BJ (cell line): Measurements from ENCODE around the gene RBMS3. TPM values are rescaled to one million over a fixed set of nuclear protein-coding genes. Genes with fewer than 3 reads are reported as not detected.

Source experiments
- CTCF ChIA-PET: fragments of 350-600 bp; formaldehyde crosslinking; extraction: SDS; loops from one replicate; lab custom pipeline; 2021; ENCODE audit warnings: antibody characterized with exemption, inconsistent platforms; lab: Yijun Ruan, JAX
- POLR2A ChIA-PET: fragments of 300-600 bp; sonication (Branson Sonifier 250); formaldehyde crosslinking; extraction: SDS; loops from one replicate; lab custom pipeline; 2021; ENCODE audit warnings: antibody characterized with exemption; lab: Charles Lee
- DNase-seq: peaks from one replicate; pipeline ENCODE4 v3.0.0-alpha.2; 2011; ENCODE audit warnings: low read depth
- H3K27me3 ChIP-seq: 2 replicates; pipeline ENCODE4 v1.6.0; 2011; ENCODE audit warnings: low read length; ENCODE audit not compliant: control insufficient read depth, insufficient read depth
- H3K36me3 ChIP-seq: 2 replicates; pipeline ENCODE4 v1.5.1; 2011; ENCODE audit warnings: low read length; ENCODE audit not compliant: control insufficient read depth, insufficient read depth
- H3K4me3 ChIP-seq: 2 replicates; pipeline ENCODE4 v1.5.1; 2011; ENCODE audit warnings: low read depth, mild to moderate bottlenecking, control low read depth, low read length
- CTCF ChIP-seq: IDR thresholded peaks from 2 replicates; pipeline ENCODE4 v1.5.1; 2011; ENCODE audit warnings: low read depth, mild to moderate bottlenecking, control low read depth, inconsistent platforms, low read length, moderate library complexity; ENCODE audit not compliant: insufficient read depth
- polyA plus RNA-seq: library from polyadenylated mRNA; depleted of rRNA; stranded (reverse); fragments of >200 nt; gene quantifications from 2 replicates; pipeline ENCODE4 v1.2.3, GENCODE V29; 2011

Gene RBMS3
- polyA plus RNA-seq, 1 experiment: 14.5 TPM

GRCh38 chr3:30006111-30006510 is 725.2 kb downstream of the RBMS3 start:
- TF ChIP-seq CTCF: no peak
- H3K36me3 ChIP-seq: no peaks in the 10 kb centered on the region
- DNase-seq: no peak
- H3K4me3 ChIP-seq: no peak overlapping the region
- H3K27me3 ChIP-seq: no peaks in the 10 kb centered on the region
- CTCF ChIA-PET: no interaction called here
- POLR2A ChIA-PET: no interaction called here

GRCh38 chr3:30007668-30008067 is 726.8 kb downstream of the RBMS3 start:
- Histone ChIP-seq H3K27me3 (no peaks in the 10 kb centered on the region), H3K4me3 (no peak overlapping the region), H3K36me3 (no peaks in the 10 kb centered on the region)
- CTCF ChIA-PET: no interaction called here
- POLR2A ChIA-PET: interaction anchor here (0.7 kb wide), 2 partner anchors 80 to 1156 kb away, joined by 3 to 6 read pairs; no protein-coding TSS in a partner anchor
- TF ChIP-seq CTCF: no peak
- no peak for DNase-seq

GRCh38 chr3:30011237-30011803 is 730.4 kb downstream of the RBMS3 start:
- POLR2A ChIA-PET: no interaction called here
- CTCF ChIA-PET: interaction anchor here (0.6 to 3.4 kb wide), 7 partner anchors 9 to 740 kb away, joined by 3 to 17 read pairs (median 6); no protein-coding TSS in a partner anchor
- H3K4me3 ChIP-seq: no peak overlapping the region

GRCh38 chr3:30012941-30013543 is 732.2 kb downstream of the RBMS3 start:
- Histone ChIP-seq H3K27me3 (no peaks in the 10 kb centered on the region), H3K4me3 (no peak overlapping the region), H3K36me3 (no peaks in the 10 kb centered on the region)
- POLR2A ChIA-PET: no interaction called here
- no peak for DNase-seq
- CTCF ChIA-PET: interaction anchor here (1.0 to 3.4 kb wide), 11 partner anchors 10 to 1448 kb away, joined by 3 to 17 read pairs (median 4); no protein-coding TSS in a partner anchor
- peak; percentile 61 for TF ChIP-seq CTCF

More at GRCh38 chr3:30011237-30011803, 730.4 kb downstream of the RBMS3 start:
- H3K27me3 ChIP-seq: no peaks in the 10 kb centered on the region
- no peak for TF ChIP-seq CTCF
- DNase-seq: no peak
- H3K36me3 ChIP-seq: no peaks in the 10 kb centered on the region

GRCh38 chr3:30017901-30018300 is 737.0 kb downstream of the RBMS3 start:
- DNase-seq: no peak
- ChIA-PET CTCF (interaction anchor here (1.0 kb wide), 1 partner anchor 741 kb away, joined by 3 read pairs; no protein-coding TSS in a partner anchor), POLR2A (no interaction called here)
- no peaks in the 10 kb centered on the region for H3K27me3 ChIP-seq
- H3K4me3 ChIP-seq: no peak overlapping the region
- H3K36me3 ChIP-seq: no peaks in the 10 kb centered on the region
- TF ChIP-seq CTCF: no peak
